ENCODE results near the gene SALL2.

SALL2 gene

GRCh38 chr14:21476925-21477681, 49.0 kb downstream of the SALL2 start, which contains the start of the genes RAB2B and TOX4:
Gene RAB2B, minus strand, starts transcription at chr14:21476959. Its CDS starts 87 bp downstream, at chr14:21476872.
Gene TOX4, plus strand, starts transcription at chr14:21477195. Its CDS starts 84 bp downstream, at chr14:21477279.
- peak; percentile 97 for DNase-seq (ENCODE audit: low spot score)

- DNase-seq (ENCODE audit: low spot score): peak; percentile 86
These were observed 49.6 kb downstream of the SALL2 start for GRCh38 chr14:21476523-21476924.

- no peak for DNase-seq (ENCODE audit: low spot score)
These were observed 50.2 kb downstream of the SALL2 start for GRCh38 chr14:21475767-21476522.
